ENCODE results near the gene MGST3. TPM values are rescaled to one million over a fixed set of nuclear protein-coding genes. Genes with fewer than 3 reads are reported as not detected.
"Not testable (repeated sequence)": the region's sequence is repeated elsewhere in the genome, so short reads cannot be mapped to it uniquely, and the experiment has no call there.

MGST3 gene
- polyA plus RNA-seq: 148 TPM
- long read RNA-seq, donor 1, transcript MGST3-205 (6 exons, 1,015 nt): major isoform, 65 of 87 reads
- long read RNA-seq, donor 1, partial matches to known transcripts: 14 of 87 reads
- long read RNA-seq, donor 1, other reads (novel, unspliced or antisense): 0 of 87 reads
- long read RNA-seq, donor 2, transcript MGST3-205 (6 exons, 1,015 nt): major isoform, 109 of 149 reads
- long read RNA-seq, donor 2, transcript MGST3-213 (1 exons, 3,101 nt): minor isoform, 6 of 149 reads
- long read RNA-seq, donor 2, partial matches to known transcripts: 29 of 149 reads
- long read RNA-seq, donor 2, other reads (novel, unspliced or antisense): 0 of 149 reads
- long read RNA-seq, donor 3: 0 reads
- long read RNA-seq, donor 4, transcript MGST3-205 (6 exons, 1,015 nt): major isoform, 13 of 15 reads
- long read RNA-seq, donor 4, partial matches to known transcripts: 0 of 15 reads
- long read RNA-seq, donor 4, other reads (novel, unspliced or antisense): 0 of 15 reads
- long read RNA-seq, donor 5, transcript MGST3-205 (6 exons, 1,015 nt): major isoform, 115 of 135 reads
- long read RNA-seq, donor 5, partial matches to known transcripts: 15 of 135 reads
- long read RNA-seq, donor 5, other reads (novel, unspliced or antisense): 0 of 135 reads
- long read RNA-seq, donor 6, transcript MGST3-205 (6 exons, 1,015 nt): major isoform, 74 of 125 reads
- long read RNA-seq, donor 6, transcript MGST3-211 (2 exons, 772 nt): minor isoform, 5 of 125 reads
- long read RNA-seq, donor 6, partial matches to known transcripts: 32 of 125 reads
- long read RNA-seq, donor 6, other reads (novel, unspliced or antisense): 7 of 125 reads
- long read RNA-seq, donor 7, transcript MGST3-205 (6 exons, 1,015 nt): major isoform, 94 of 134 reads
- long read RNA-seq, donor 7, partial matches to known transcripts: 26 of 134 reads
- long read RNA-seq, donor 7, other reads (novel, unspliced or antisense): 6 of 134 reads
- long read RNA-seq, donor 8, transcript MGST3-205 (6 exons, 1,015 nt): major isoform, 149 of 204 reads
- long read RNA-seq, donor 8, partial matches to known transcripts: 46 of 204 reads
- long read RNA-seq, donor 8, other reads (novel, unspliced or antisense): 0 of 204 reads
- long read RNA-seq, donor 9, transcript MGST3-205 (6 exons, 1,015 nt): major isoform, 175 of 323 reads
- long read RNA-seq, donor 9, transcript MGST3-211 (2 exons, 772 nt): minor isoform, 6 of 323 reads
- long read RNA-seq, donor 9, partial matches to known transcripts: 129 of 323 reads
- long read RNA-seq, donor 9, other reads (novel, unspliced or antisense): 7 of 323 reads
- long read RNA-seq, donor 10, transcript MGST3-205 (6 exons, 1,015 nt): major isoform, 183 of 251 reads
- long read RNA-seq, donor 10, transcript MGST3-211 (2 exons, 772 nt): minor isoform, 6 of 251 reads
- long read RNA-seq, donor 10, partial matches to known transcripts: 40 of 251 reads
- long read RNA-seq, donor 10, other reads (novel, unspliced or antisense): 15 of 251 reads
- long read RNA-seq, donor 11, transcript MGST3-205 (6 exons, 1,015 nt): major isoform, 91 of 130 reads
- long read RNA-seq, donor 11, partial matches to known transcripts: 21 of 130 reads
- long read RNA-seq, donor 11, other reads (novel, unspliced or antisense): 5 of 130 reads

DNA sequence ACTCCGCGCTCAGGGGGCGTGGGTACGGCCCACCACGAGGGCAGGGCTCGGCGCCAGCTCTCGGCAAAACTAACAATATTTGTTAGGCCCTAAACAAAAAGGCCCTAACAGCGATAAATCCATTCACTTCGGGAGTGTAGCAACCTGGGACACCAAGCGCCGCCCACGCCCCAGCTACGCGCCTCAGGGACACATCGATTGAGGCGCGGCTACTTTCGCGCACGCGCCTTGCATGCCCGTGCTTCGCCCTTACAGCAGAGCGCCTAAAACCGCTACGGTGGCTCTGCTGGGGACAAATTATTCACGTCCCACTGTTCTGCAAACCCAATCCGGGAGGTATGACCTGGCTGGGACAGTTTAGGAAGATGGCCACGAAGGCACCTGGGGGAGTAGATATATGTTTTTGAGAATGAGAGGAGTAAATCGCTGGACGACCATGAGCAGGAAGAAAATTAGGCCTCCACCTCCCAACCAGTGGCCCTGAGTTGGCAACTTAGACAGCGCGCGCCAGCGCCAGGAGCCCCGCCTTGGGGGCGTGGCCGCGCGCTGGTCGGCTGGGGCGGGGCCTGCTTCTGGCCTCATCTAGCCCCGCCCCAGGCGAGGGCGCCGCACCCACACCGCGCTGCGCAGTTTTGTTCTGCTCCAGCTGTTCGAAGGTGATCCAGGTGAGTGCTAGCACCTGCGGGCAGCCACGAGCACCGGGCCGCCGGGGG is at the start of gene MGST3:
Gene MGST3, plus strand, starts transcription at position 606 of the 713 bp plus-strand sequence. CDS start 18,614 bp downstream, outside the sequence.
- no peaks in the 10 kb centered on the region for H3K27me3 ChIP-seq (ENCODE audit: control insufficient read depth, insufficient read depth, low read length)
- no CpG with 5 or more reads among the region's 56 CpGs for WGBS (ENCODE audit: insufficient coverage, low lambda C conversion rate)
- no peaks in the 10 kb centered on the region for H3K36me3 ChIP-seq (ENCODE audit: control insufficient read depth, insufficient read depth, low read length)
- peak; percentile 96 to 98 for DNase-seq
- peak within 1 kb of the TSS; percentile 97 for H3K27ac ChIP-seq (ENCODE audit: low read length)
- peaks cover 28% of the 10 kb centered on the region for H3K4me1 ChIP-seq (ENCODE audit: control insufficient read depth, insufficient read depth, low read length)
- no peaks in the 10 kb centered on the region for H3K9me3 ChIP-seq (ENCODE audit: control insufficient read depth, low read depth, low read length)
- H3K4me3 ChIP-seq (ENCODE audit: low read length): peak within 1 kb of the TSS; percentile 59

DNA sequence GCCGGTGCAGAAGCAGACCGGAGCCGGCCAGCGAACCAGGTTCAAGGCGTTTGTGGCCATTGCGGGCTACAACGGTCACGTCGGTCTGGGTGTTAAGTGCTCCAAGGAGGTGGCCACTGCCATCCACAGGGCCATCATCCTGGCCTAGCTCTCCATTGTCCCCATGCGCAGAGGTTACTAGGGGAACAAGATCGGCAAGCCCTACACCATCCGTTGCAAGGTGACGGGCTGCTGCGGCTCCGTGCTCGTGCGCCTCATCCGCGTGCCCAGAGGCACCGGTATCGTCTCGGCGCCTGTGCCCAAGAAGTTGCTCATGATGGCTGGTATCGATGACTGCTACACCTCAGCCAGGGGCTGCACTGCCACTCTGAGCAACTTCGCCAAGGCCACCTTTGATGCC is 49.1 kb upstream of the MGST3 start:
- Histone ChIP-seq H3K27ac (ENCODE audit: low read length) (no peak overlapping the region), H3K4me1 (ENCODE audit: control insufficient read depth, insufficient read depth, low read length) (no peaks in the 10 kb centered on the region), H3K27me3 (ENCODE audit: control insufficient read depth, insufficient read depth, low read length) (peaks cover 7% of the 10 kb centered on the region), H3K9me3 (ENCODE audit: control insufficient read depth, low read depth, low read length) (no peaks in the 10 kb centered on the region), H3K36me3 (ENCODE audit: control insufficient read depth, insufficient read depth, low read length) (no peaks in the 10 kb centered on the region), H3K4me3 (ENCODE audit: low read length) (no peak overlapping the region)
- no CpG with 5 or more reads among the region's 25 CpGs for WGBS (ENCODE audit: insufficient coverage, low lambda C conversion rate)
- no peak for DNase-seq

- WGBS (ENCODE audit: insufficient coverage, low lambda C conversion rate): no CpG with 5 or more reads among the region's 3 CpGs
- Histone ChIP-seq H3K4me3 (ENCODE audit: low read length) (no peak overlapping the region), H3K9me3 (ENCODE audit: control insufficient read depth, low read depth, low read length) (no peaks in the 10 kb centered on the region), H3K4me1 (ENCODE audit: control insufficient read depth, insufficient read depth, low read length) (no peaks in the 10 kb centered on the region), H3K27ac (ENCODE audit: low read length) (no peak overlapping the region), H3K36me3 (ENCODE audit: control insufficient read depth, insufficient read depth, low read length) (no peaks in the 10 kb centered on the region), H3K27me3 (ENCODE audit: control insufficient read depth, insufficient read depth, low read length) (peaks cover 24% of the 10 kb centered on the region)
- no peak for DNase-seq
Observed at GRCh38 chr1:165586398-165586797, 44.6 kb upstream of the MGST3 start.

DNA sequence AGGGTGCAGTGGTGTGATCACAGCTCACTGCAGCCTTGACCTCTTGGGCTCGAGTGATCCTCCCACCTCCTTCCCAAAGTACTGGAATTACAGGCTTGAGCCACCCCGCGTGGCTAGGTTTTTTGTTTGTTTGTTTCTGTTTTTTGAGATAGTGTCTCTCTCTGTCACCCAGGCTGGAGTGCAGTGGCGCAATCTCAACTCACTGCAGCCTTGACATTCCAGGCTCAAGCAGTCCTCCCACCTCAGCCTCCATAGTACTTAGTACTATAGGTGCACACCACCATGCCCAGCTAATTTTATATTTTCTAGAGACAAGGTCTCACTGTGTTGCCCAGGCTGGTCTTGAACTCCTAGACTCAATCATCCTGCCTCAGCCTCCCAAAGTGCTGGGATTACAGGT is 39.6 kb upstream of the MGST3 start:
- H3K4me3 ChIP-seq (ENCODE audit: low read length); H3K36me3 ChIP-seq (ENCODE audit: control insufficient read depth, insufficient read depth, low read length); H3K27ac ChIP-seq (ENCODE audit: low read length); H3K9me3 ChIP-seq (ENCODE audit: control insufficient read depth, low read depth, low read length); H3K4me1 ChIP-seq (ENCODE audit: control insufficient read depth, insufficient read depth, low read length); DNase-seq: not testable (repeated sequence)
- no CpG with 5 or more reads among the region's 4 CpGs for WGBS (ENCODE audit: insufficient coverage, low lambda C conversion rate)
- H3K27me3 ChIP-seq (ENCODE audit: control insufficient read depth, insufficient read depth, low read length): peaks cover 32% of the 10 kb centered on the region

DNA sequence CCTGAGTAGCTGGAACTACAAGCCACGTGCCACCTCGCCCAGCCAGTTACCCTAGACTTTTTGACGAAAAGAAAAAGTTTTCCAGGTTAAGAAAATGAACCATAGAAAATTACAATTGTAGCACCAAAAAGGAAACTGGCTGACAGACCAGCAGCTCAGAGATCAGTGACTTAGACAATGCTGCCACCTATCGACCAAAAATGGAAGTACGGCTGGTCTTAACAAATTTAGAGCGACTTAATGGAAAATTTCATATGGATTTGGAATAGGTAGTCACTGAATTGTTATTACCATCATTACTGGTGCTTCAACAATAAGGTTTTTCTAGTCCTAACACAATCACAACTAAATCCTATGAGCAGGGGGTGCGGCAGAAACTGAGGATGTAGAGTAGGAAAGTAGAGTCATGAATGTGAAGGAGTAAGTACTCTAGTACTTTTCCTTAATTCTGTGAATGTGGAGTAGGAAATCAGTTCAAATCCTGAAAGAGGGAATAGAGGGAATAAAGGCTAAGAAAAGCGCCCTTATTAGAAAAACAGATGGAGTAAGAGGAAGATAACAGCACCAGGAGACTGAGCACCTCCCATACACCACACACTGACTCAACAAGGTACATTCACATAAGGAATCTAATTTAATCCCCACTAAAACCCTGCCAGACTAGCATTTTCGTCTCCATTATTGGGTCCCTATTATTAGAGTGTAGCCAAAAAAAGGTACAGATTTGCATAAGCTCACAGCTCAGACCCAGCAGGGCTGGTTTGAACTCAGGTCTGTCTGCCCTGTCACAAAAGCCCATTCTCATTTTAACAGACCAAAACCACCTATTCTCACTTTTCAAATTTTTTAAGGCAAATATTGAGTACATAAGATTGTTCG is 37.9 kb upstream of the MGST3 start:
- Histone ChIP-seq H3K36me3 (ENCODE audit: control insufficient read depth, insufficient read depth, low read length) (no peaks in the 10 kb centered on the region), H3K4me1 (ENCODE audit: control insufficient read depth, insufficient read depth, low read length) (no peaks in the 10 kb centered on the region), H3K4me3 (ENCODE audit: low read length) (no peak overlapping the region), H3K27ac (ENCODE audit: low read length) (no peak overlapping the region), H3K9me3 (ENCODE audit: control insufficient read depth, low read depth, low read length) (no peaks in the 10 kb centered on the region), H3K27me3 (ENCODE audit: control insufficient read depth, insufficient read depth, low read length) (peaks cover 25% of the 10 kb centered on the region)
- peak; percentile 45 to 54 for DNase-seq
- no CpG with 5 or more reads among the region's 10 CpGs for WGBS (ENCODE audit: insufficient coverage, low lambda C conversion rate)

GRCh38 chr1:165595246-165595938 is 35.6 kb upstream of the MGST3 start:
- Histone ChIP-seq H3K4me1 (ENCODE audit: control insufficient read depth, insufficient read depth, low read length) (peaks cover 3% of the 10 kb centered on the region), H3K36me3 (ENCODE audit: control insufficient read depth, insufficient read depth, low read length) (no peaks in the 10 kb centered on the region), H3K27me3 (ENCODE audit: control insufficient read depth, insufficient read depth, low read length) (peaks cover 18% of the 10 kb centered on the region), H3K4me3 (ENCODE audit: low read length) (no peak overlapping the region), H3K27ac (ENCODE audit: low read length) (no peak overlapping the region), H3K9me3 (ENCODE audit: control insufficient read depth, low read depth, low read length) (no peaks in the 10 kb centered on the region)
- WGBS (ENCODE audit: insufficient coverage, low lambda C conversion rate): 45% methylated on average over 1 of the region's 1 CpG
- no peak for DNase-seq

GRCh38 chr1:165597883-165598675 is 33.0 kb upstream of the MGST3 start:
- H3K9me3 ChIP-seq (ENCODE audit: control insufficient read depth, low read depth, low read length): no peaks in the 10 kb centered on the region
- peak overlapping the region; percentile 53 for H3K27ac ChIP-seq (ENCODE audit: low read length)
- WGBS (ENCODE audit: insufficient coverage, low lambda C conversion rate): no CpG with 5 or more reads among the region's 38 CpGs
- no peaks in the 10 kb centered on the region for H3K36me3 ChIP-seq (ENCODE audit: control insufficient read depth, insufficient read depth, low read length)
- H3K27me3 ChIP-seq (ENCODE audit: control insufficient read depth, insufficient read depth, low read length): peaks cover 15% of the 10 kb centered on the region
- peaks cover 5% of the 10 kb centered on the region for H3K4me1 ChIP-seq (ENCODE audit: control insufficient read depth, insufficient read depth, low read length)
- peak; percentile 97 to 98 for DNase-seq
- peak overlapping the region; percentile 82 for H3K4me3 ChIP-seq (ENCODE audit: low read length)

DNA sequence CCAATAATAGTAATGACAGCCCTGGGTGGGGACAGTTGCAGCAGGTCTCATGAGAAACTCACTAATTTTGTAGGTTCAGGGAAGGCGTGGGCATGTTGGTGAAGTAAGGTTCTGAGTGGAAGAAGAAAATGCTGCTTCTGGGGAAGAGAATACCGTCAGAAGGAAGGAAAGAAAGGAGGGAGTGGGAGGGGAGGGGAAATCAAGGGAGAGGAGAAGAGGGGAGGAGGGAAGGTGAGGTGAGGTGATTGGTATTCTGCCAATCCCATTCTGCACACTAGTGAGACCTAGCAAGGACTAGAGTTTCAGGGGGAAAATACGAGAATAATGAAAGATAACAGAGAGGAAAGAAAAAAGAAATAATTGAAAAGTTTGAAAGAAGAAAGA is 32.4 kb upstream of the MGST3 start:
- Histone ChIP-seq H3K4me3 (ENCODE audit: low read length) (peak overlapping the region; percentile 82), H3K9me3 (ENCODE audit: control insufficient read depth, low read depth, low read length) (no peaks in the 10 kb centered on the region), H3K27ac (ENCODE audit: low read length) (peak overlapping the region; percentile 53), H3K4me1 (ENCODE audit: control insufficient read depth, insufficient read depth, low read length) (peaks cover 5% of the 10 kb centered on the region), H3K36me3 (ENCODE audit: control insufficient read depth, insufficient read depth, low read length) (no peaks in the 10 kb centered on the region), H3K27me3 (ENCODE audit: control insufficient read depth, insufficient read depth, low read length) (peaks cover 10% of the 10 kb centered on the region)
- no peak for DNase-seq
- WGBS (ENCODE audit: insufficient coverage, low lambda C conversion rate): 26% methylated on average over 2 of the region's 3 CpGs
